ENCODE data around the gene PHGDH. TPM values are rescaled to one million over a fixed set of nuclear protein-coding genes. Genes with fewer than 3 reads are reported as not detected.
"Not testable (repeated sequence)": the region's sequence is repeated elsewhere in the genome, so short reads cannot be mapped to it uniquely, and the experiment has no call there.

Gene PHGDH
- polyA plus RNA-seq, 6 donors from 2014 or later: 2.4 to 11.3 (median 2.7) TPM; not detected in 1

DNA sequence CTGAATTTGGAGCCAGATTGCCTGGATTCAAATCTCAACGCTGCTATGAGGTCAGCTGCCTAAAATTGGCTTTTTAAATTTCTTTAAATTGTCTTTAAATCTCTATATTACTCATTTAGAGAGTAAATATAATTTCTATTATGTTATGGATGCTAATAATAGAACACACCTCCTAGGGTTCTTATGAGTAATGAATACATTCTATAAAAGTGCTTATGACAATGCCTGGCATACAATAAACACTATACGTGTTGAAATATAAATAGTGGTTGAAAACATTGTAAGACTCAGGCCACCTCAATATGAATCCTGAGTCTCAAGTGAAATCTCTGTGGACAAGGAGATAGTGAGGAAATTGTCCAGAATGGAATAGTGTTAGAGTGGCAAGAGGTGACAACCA lies 31.0 kb upstream of the PHGDH start:
- H3K9me3 Mint-ChIP-seq: no peaks in the 10 kb centered on the region
- H3K4me3 Mint-ChIP-seq: no peak overlapping the region
- peaks cover 6 to 18% (median 14%) of the 10 kb centered on the region in 3 donors for H3K27me3 Mint-ChIP-seq
- DNase-seq (no peak), ATAC-seq (ENCODE audit: low read depth in 2 of 2) (no peak)
- H3K27ac Mint-ChIP-seq: no peak overlapping the region
- H3K36me3 Mint-ChIP-seq: no peaks in the 10 kb centered on the region
- peaks cover under 1 to 3% (median 1%) of the 10 kb centered on the region in 3 donors for H3K4me1 Mint-ChIP-seq

- Mint-ChIP-seq H3K4me1 (no peaks in the 10 kb centered on the region), H3K9me3 (no peaks in the 10 kb centered on the region), H3K27me3 (peaks cover 5 to 14% (median 11%) of the 10 kb centered on the region in 3 donors), H3K4me3 (no peak overlapping the region), H3K27ac (no peak overlapping the region), H3K36me3 (no peaks in the 10 kb centered on the region)
- no peak for ATAC-seq (ENCODE audit: low read depth in 2 of 2)
- DNase-seq: no peak
Measured at GRCh38 chr1:119681560-119681959, 30.2 kb upstream of the PHGDH start.

DNA sequence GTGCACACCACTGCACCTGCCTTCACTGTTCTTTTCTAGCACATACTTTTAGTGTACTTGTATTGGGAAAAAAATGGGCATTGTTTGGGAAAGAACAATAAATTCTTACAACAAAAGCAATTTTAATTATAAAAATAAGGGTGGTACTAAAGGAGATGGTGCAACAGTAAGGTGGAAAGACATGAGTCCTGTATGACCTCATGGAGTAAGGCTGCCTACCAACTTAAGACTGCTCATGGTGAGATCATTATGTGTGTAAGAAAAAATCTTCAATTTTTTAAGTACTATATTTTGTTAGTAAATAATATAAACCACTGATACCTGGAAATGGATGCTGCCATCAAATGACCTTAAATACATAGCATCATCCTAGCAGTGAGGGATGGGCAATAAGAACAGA lies 29.6 kb upstream of the PHGDH start:
- no peak overlapping the region for H3K27ac Mint-ChIP-seq
- H3K4me3 Mint-ChIP-seq: no peak overlapping the region
- H3K4me1 Mint-ChIP-seq: no peaks in the 10 kb centered on the region
- DNase-seq (no peak), ATAC-seq (ENCODE audit: low read depth in 2 of 2) (no peak)
- no peaks in the 10 kb centered on the region for H3K36me3 Mint-ChIP-seq
- no peaks in the 10 kb centered on the region for H3K9me3 Mint-ChIP-seq
- H3K27me3 Mint-ChIP-seq: peaks cover 10 to 15% (median 11%) of the 10 kb centered on the region in 3 donors

- Mint-ChIP-seq H3K4me3 (no peak overlapping the region), H3K4me1 (no peaks in the 10 kb centered on the region), H3K36me3 (no peaks in the 10 kb centered on the region), H3K27ac (no peak overlapping the region), H3K27me3 (peaks cover 2 to 19% (median 12%) of the 10 kb centered on the region in 3 donors), H3K9me3 (no peaks in the 10 kb centered on the region)
- DNase-seq: no peak
- ATAC-seq (ENCODE audit: low read depth in 2 of 2): no peak
Measured at GRCh38 chr1:119683893-119684292, 27.8 kb upstream of the PHGDH start.

- ATAC-seq (ENCODE audit: low read depth in 2 of 2) (no peak), DNase-seq (no peak)
- H3K4me1 Mint-ChIP-seq: no peaks in the 10 kb centered on the region
- H3K27me3 Mint-ChIP-seq: peaks cover 0 to 8% (median 7%) of the 10 kb centered on the region in 3 donors
- H3K36me3 Mint-ChIP-seq: no peaks in the 10 kb centered on the region
- H3K4me3 Mint-ChIP-seq: no peak overlapping the region
- no peak overlapping the region for H3K27ac Mint-ChIP-seq
- H3K9me3 Mint-ChIP-seq: peaks cover 0 to 2% (median 0%) of the 10 kb centered on the region in 7 donors
Measured at GRCh38 chr1:119686661-119687060, 25.1 kb upstream of the PHGDH start.

GRCh38 chr1:119687434-119688079 lies 24.2 kb upstream of the PHGDH start:
- Mint-ChIP-seq H3K9me3 (peaks cover 0 to 8% (median 0%) of the 10 kb centered on the region in 7 donors), H3K4me1 (no peaks in the 10 kb centered on the region), H3K36me3 (no peaks in the 10 kb centered on the region), H3K27me3 (peaks cover 0 to 8% (median 7%) of the 10 kb centered on the region in 3 donors), H3K27ac (no peak overlapping the region), H3K4me3 (no peak overlapping the region)
- DNase-seq (no peak), ATAC-seq (ENCODE audit: low read depth in 2 of 2) (no peak)

DNA sequence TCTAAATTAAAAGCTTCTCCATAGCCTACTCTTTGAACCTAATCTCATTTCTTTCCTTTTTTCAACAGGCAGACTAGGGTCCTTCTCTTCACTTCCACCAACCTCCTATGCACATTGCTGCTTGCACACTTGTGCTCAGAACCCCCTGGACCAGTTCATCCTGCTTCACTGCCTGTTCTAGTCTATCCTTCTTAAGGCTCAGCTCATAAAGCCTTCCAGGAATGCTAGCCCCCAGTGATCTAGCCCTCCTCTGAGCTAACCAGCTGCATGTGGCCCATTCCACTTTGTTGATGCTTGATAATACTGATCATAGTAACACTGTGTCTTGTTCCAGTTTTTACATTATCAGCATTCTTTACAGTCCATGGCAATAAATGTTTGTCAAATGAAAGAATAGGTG lies 22.9 kb upstream of the PHGDH start:
- Mint-ChIP-seq H3K9me3 (peaks cover 0 to 8% (median 4%) of the 10 kb centered on the region in 7 donors), H3K4me3 (no peak overlapping the region), H3K4me1 (no peaks in the 10 kb centered on the region), H3K27me3 (peaks cover 0 to 10% (median 8%) of the 10 kb centered on the region in 3 donors), H3K36me3 (no peaks in the 10 kb centered on the region), H3K27ac (no peak overlapping the region)
- ATAC-seq (ENCODE audit: low read depth in 2 of 2) (no peak), DNase-seq (no peak)

- Mint-ChIP-seq H3K27ac (no peak overlapping the region), H3K9me3 (peaks cover 0 to 10% (median 5%) of the 10 kb centered on the region in 7 donors), H3K27me3 (peaks cover 5 to 15% (median 10%) of the 10 kb centered on the region in 3 donors), H3K4me3 (no peak overlapping the region), H3K4me1 (no peaks in the 10 kb centered on the region), H3K36me3 (no peaks in the 10 kb centered on the region)
- ATAC-seq (ENCODE audit: low read depth in 2 of 2) (no peak), DNase-seq (no peak)
Measured at GRCh38 chr1:119689511-119689910, 22.2 kb upstream of the PHGDH start.

- not testable (repeated sequence) for H3K4me3 Mint-ChIP-seq; H3K4me1 Mint-ChIP-seq; ATAC-seq (ENCODE audit: low read depth in 2 of 2); H3K27ac Mint-ChIP-seq; DNase-seq
- Mint-ChIP-seq H3K27me3 (peaks cover 37 to 47% (median 45%) of the 10 kb centered on the region in 3 donors), H3K9me3 (peaks cover 8 to 28% (median 20%) of the 10 kb centered on the region in 7 donors), H3K36me3 (peaks cover 0 to 23% of the 10 kb centered on the region in 2 donors)
Measured at GRCh38 chr1:119696863-119697262, 14.9 kb upstream of the PHGDH start.

- DNase-seq (no peak), ATAC-seq (ENCODE audit: low read depth in 2 of 2) (no peak)
- H3K36me3 Mint-ChIP-seq: peaks cover 0 to 31% of the 10 kb centered on the region in 2 donors
- H3K4me1 Mint-ChIP-seq: no peaks in the 10 kb centered on the region
- H3K27me3 Mint-ChIP-seq: peaks cover 37 to 47% (median 45%) of the 10 kb centered on the region in 3 donors
- peaks cover 12 to 35% (median 27%) of the 10 kb centered on the region in 7 donors for H3K9me3 Mint-ChIP-seq
- H3K4me3 Mint-ChIP-seq: no peak overlapping the region
- H3K27ac Mint-ChIP-seq: no peak overlapping the region
Measured at GRCh38 chr1:119697598-119697997, 14.1 kb upstream of the PHGDH start.

DNA sequence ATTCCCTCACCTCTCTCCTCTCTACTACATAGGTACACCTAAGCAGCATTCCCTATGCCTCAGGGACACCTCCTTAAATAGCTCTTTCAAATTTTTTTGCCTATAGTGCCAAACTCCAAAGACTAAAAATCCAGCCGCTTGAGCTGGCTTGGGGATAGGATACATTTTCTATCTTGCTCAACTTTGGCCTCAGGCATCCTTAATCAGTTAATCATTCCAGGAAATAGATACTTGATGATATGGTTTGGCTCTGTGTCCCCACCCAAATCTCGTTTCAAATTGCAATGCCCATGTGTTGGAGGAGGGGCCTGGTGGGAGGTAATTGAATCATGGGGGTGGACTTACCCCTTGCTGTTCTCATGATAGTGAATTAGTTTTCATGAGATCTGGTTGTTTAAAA lies 11.4 kb upstream of the PHGDH start:
- H3K4me1 Mint-ChIP-seq: no peaks in the 10 kb centered on the region
- peaks cover 16 to 39% (median 30%) of the 10 kb centered on the region in 7 donors for H3K9me3 Mint-ChIP-seq
- H3K27ac Mint-ChIP-seq: no peak overlapping the region
- ATAC-seq (ENCODE audit: low read depth in 2 of 2) (no peak), DNase-seq (no peak)
- H3K4me3 Mint-ChIP-seq: no peak overlapping the region
- peaks cover 34 to 46% (median 40%) of the 10 kb centered on the region in 3 donors for H3K27me3 Mint-ChIP-seq
- H3K36me3 Mint-ChIP-seq: peaks cover 3 to 41% of the 10 kb centered on the region in 2 donors

DNA sequence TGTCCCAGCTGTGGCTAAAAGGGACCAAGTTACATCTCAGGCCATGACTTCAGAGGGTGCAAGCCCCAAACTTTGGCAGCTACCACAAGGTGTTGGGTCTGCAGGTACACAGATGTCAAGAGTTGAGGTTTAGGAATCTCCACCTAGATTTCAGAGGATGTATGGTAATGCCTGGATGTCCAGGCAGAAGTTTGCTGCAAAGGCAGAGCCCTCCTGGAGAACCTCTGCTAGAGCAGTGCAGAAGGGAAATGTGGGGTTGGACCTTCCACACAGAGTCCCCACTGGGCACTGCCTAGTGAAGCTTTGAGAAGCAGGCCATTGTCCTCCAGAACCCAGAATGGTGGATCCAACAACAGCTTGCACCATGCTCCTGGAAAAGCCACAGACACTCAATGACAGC lies 10.1 kb upstream of the PHGDH start:
- ATAC-seq (ENCODE audit: low read depth in 2 of 2) (no peak), DNase-seq (no peak)
- peaks cover 17 to 43% (median 31%) of the 10 kb centered on the region in 7 donors for H3K9me3 Mint-ChIP-seq
- H3K27me3 Mint-ChIP-seq: peaks cover 29 to 44% (median 33%) of the 10 kb centered on the region in 3 donors
- H3K4me1 Mint-ChIP-seq: no peaks in the 10 kb centered on the region
- H3K4me3 Mint-ChIP-seq: no peak overlapping the region
- H3K27ac Mint-ChIP-seq: no peak overlapping the region
- H3K36me3 Mint-ChIP-seq: peaks cover 3 to 45% of the 10 kb centered on the region in 2 donors

- peaks cover 7 to 45% of the 10 kb centered on the region in 2 donors for H3K36me3 Mint-ChIP-seq
- no peak overlapping the region for H3K4me3 Mint-ChIP-seq
- no peak overlapping the region for H3K27ac Mint-ChIP-seq
- ATAC-seq (ENCODE audit: low read depth in 2 of 2) (no peak), DNase-seq (no peak)
- H3K27me3 Mint-ChIP-seq: peaks cover 30 to 44% (median 33%) of the 10 kb centered on the region in 3 donors
- peaks cover 17 to 46% (median 33%) of the 10 kb centered on the region in 7 donors for H3K9me3 Mint-ChIP-seq
- no peaks in the 10 kb centered on the region for H3K4me1 Mint-ChIP-seq
Measured at GRCh38 chr1:119702384-119702783, 9.3 kb upstream of the PHGDH start.

- peaks cover 17 to 46% (median 30%) of the 10 kb centered on the region in 7 donors for H3K9me3 Mint-ChIP-seq
- H3K27ac Mint-ChIP-seq: no peak overlapping the region
- H3K4me1 Mint-ChIP-seq: no peaks in the 10 kb centered on the region
- peaks cover 7 to 45% of the 10 kb centered on the region in 2 donors for H3K36me3 Mint-ChIP-seq
- H3K27me3 Mint-ChIP-seq: peaks cover 28 to 38% (median 37%) of the 10 kb centered on the region in 3 donors
- DNase-seq: no peak
- H3K4me3 Mint-ChIP-seq: no peak overlapping the region
- ATAC-seq (ENCODE audit: low read depth in 2 of 2): no peak
Measured at GRCh38 chr1:119703666-119704450, 7.9 kb upstream of the PHGDH start.

All from naive B cell (primary cell).